Ishikawa (cell line): Measurements from ENCODE around the gene DACH2.

Experiments
- CEBPB ChIP-seq: IDR thresholded peaks from 2 replicates; pipeline ENCODE4 v1.6.1; 2012
- CREB1 ChIP-seq: IDR thresholded peaks from 2 replicates; pipeline ENCODE4 v1.6.1; 2012; ENCODE audit warnings: low read depth
- EGR1 ChIP-seq: IDR thresholded peaks from 2 replicates; pipeline ENCODE4 v1.6.1; 2012
- EP300 ChIP-seq: IDR thresholded peaks from 2 replicates; pipeline ENCODE4 v1.6.1; 2012; ENCODE audit warnings: borderline replicate concordance
- FOXM1 ChIP-seq: IDR thresholded peaks from 2 replicates; pipeline ENCODE4 v1.6.1; 2012; ENCODE audit warnings: low read depth, borderline replicate concordance
- NFIC ChIP-seq: IDR thresholded peaks from 2 replicates; pipeline ENCODE4 v1.6.1; 2012
- RAD21 ChIP-seq: IDR thresholded peaks from 2 replicates; pipeline ENCODE4 v1.6.1; 2012; ENCODE audit warnings: low read depth
- REST ChIP-seq: IDR thresholded peaks from 2 replicates; pipeline ENCODE4 v1.6.1; 2012; ENCODE audit warnings: low read depth, mild to moderate bottlenecking
- TAF1 ChIP-seq: IDR thresholded peaks from 2 replicates; pipeline ENCODE4 v1.6.1; 2012; ENCODE audit warnings: low read depth, mild to moderate bottlenecking
- TCF12 ChIP-seq: IDR thresholded peaks from 2 replicates; pipeline ENCODE4 v1.6.1; 2012; ENCODE audit warnings: low read depth
- TEAD4 ChIP-seq: IDR thresholded peaks from 2 replicates; pipeline ENCODE4 v1.6.1; 2012
- USF1 ChIP-seq: IDR thresholded peaks from 2 replicates; pipeline ENCODE4 v1.6.1; 2012
- YY1 ChIP-seq: IDR thresholded peaks from 2 replicates; pipeline ENCODE4 v1.6.1; 2012; ENCODE audit warnings: low read depth
- ZBTB7A ChIP-seq: IDR thresholded peaks from 2 replicates; pipeline ENCODE4 v1.6.1; 2012; ENCODE audit warnings: low read depth
- TF ChIP-seq, protein P1 (sequence below): IDR thresholded peaks from 2 replicates; pipeline ENCODE4 v1.6.1; 2012

The DACH2 gene

GRCh38 chrX:86714441-86714840 is 566.2 kb downstream of the DACH2 start:
- no peak for TF ChIP-seq REST
- no peak for TF ChIP-seq YY1
- no peak for TF ChIP-seq FOXM1
- no peak for TF ChIP-seq ZBTB7A
- no peak for TF ChIP-seq TCF12
- TF ChIP-seq NFIC: no peak
- TF ChIP-seq TEAD4: no peak
- TF ChIP-seq CREB1: no peak
- no peak for TF ChIP-seq CEBPB
- TF ChIP-seq TAF1: no peak
- TF ChIP-seq, protein P1, sequence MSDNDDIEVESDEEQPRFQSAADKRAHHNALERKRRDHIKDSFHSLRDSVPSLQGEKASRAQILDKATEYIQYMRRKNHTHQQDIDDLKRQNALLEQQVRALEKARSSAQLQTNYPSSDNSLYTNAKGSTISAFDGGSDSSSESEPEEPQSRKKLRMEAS: no peak
- TF ChIP-seq USF1: no peak
- TF ChIP-seq RAD21: no peak
- no peak for TF ChIP-seq EGR1
- TF ChIP-seq EP300: no peak

GRCh38 chrX:86724277-86724676 is 576.0 kb downstream of the DACH2 start:
- no peak for TF ChIP-seq REST
- no peak for TF ChIP-seq EP300
- TF ChIP-seq TCF12: no peak
- TF ChIP-seq, protein P1: no peak
- no peak for TF ChIP-seq USF1
- no peak for TF ChIP-seq YY1
- no peak for TF ChIP-seq TAF1
- TF ChIP-seq TEAD4: no peak
- TF ChIP-seq RAD21: no peak
- TF ChIP-seq CEBPB: no peak
- TF ChIP-seq NFIC: no peak
- no peak for TF ChIP-seq CREB1
- TF ChIP-seq FOXM1: no peak
- no peak for TF ChIP-seq EGR1
- no peak for TF ChIP-seq ZBTB7A

DNA sequence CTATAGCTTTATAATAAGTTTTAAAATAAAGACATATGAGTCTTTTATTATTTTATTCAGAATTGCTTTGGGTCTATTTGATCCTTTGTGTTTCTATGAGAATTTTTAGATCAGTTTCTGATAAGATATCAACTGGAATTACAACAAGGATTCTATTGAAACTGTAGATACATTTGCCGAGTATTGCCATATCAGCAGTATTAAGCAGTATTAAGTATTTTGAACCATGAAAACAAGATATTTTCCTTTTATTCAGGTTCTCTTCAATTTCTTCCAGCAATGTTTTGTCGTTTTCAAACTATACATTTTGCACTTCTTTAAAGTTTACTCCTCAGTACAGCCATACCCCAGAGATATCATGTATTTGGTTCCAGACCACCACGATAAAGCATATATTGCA is 598.8 kb downstream of the DACH2 start:
- TF ChIP-seq RAD21 (no peak), CEBPB (no peak), TCF12 (no peak), TAF1 (no peak), NFIC (no peak), REST (no peak), ZBTB7A (no peak), YY1 (no peak), FOXM1 (no peak), USF1 (no peak), CREB1 (no peak), EP300 (no peak), TEAD4 (no peak), EGR1 (no peak)
- TF ChIP-seq, protein P1: no peak

GRCh38 chrX:86805241-86805640 is 657.0 kb downstream of the DACH2 start:
- TF ChIP-seq REST (no peak), EP300 (no peak), YY1 (no peak), TCF12 (no peak), CEBPB (no peak), TAF1 (no peak), NFIC (no peak), TEAD4 (no peak), EGR1 (no peak), ZBTB7A (no peak), CREB1 (no peak), FOXM1 (no peak), RAD21 (no peak), USF1 (no peak)
- TF ChIP-seq, protein P1: no peak
